ENCODE measurements around the gene TUNAR. TPM values are rescaled to one million over a fixed set of nuclear protein-coding genes. Genes with fewer than 3 reads are reported as not detected.

The TUNAR gene
- total RNA-seq, 2 experiments from 2014 or later, result not detected

DNA sequence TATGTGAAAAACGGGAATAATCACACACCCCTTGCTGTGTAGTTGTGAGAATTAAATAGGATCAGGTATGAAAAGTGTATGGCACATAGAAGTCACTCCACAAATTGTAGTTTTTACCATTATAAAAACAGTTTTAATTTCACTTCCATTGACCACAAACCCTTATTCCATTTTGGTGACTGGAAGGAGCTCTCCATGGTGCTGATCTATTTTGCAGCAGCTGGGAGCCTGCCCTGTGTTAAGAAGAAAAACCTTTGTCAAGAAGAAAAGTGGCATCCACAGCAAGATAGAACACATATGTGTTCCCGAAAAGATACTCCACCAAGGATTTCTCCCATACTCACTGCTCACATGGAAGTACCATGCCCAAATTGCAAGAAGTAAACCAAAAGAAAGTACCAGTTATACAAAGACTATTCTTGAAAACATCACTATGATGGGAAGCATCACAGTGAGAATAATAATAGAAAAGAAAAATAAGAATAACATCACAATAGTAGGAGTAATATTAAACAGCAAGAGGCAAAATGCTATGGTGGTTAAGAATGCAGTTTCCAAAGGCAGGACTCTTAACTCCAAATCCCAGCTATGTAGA lies 58.7 kb downstream of the TUNAR start:
- ATAC-seq (no peak), DNase-seq (peak; percentile 33)
- no peaks in the 10 kb centered on the region for H3K4me1 Mint-ChIP-seq (ENCODE audit: low read depth)
- H3K27ac Mint-ChIP-seq, result no peak overlapping the region
- CTCF ChIA-PET, result no interaction called here
- POLR2A ChIA-PET, result no interaction called here
- peaks cover 3% of the 10 kb centered on the region for H3K9me3 Mint-ChIP-seq (ENCODE audit: insufficient read depth)
- no peak overlapping the region for H3K4me3 Mint-ChIP-seq
- H3K27me3 Mint-ChIP-seq (ENCODE audit: low read depth), result no peaks in the 10 kb centered on the region
- no peaks in the 10 kb centered on the region for H3K36me3 Mint-ChIP-seq (ENCODE audit: low read depth)

DNA sequence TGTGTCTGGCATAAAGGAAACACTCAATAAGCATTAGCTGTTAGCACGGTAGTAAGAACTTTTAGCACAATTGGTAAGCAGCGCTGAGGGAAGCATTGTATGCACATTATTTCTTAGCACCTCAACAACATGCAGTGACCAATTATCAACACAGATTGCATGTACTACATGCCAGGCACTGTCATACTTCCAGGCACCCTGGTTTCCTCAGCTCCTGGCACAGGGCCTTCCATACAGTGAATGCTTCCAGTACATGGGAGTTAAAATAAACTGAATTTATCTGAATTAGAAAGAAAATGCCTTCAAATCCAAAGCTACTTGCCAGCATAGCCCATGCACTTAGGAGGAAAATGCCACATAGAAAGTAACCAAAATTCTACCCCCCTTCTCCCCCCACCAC lies 59.4 kb downstream of the TUNAR start:
- CTCF ChIA-PET, result no interaction called here
- H3K9me3 Mint-ChIP-seq (ENCODE audit: insufficient read depth), result peaks cover 3% of the 10 kb centered on the region
- no peak overlapping the region for H3K27ac Mint-ChIP-seq
- DNase-seq (no peak), ATAC-seq (no peak)
- H3K4me3 Mint-ChIP-seq, result no peak overlapping the region
- no peaks in the 10 kb centered on the region for H3K27me3 Mint-ChIP-seq (ENCODE audit: low read depth)
- no peaks in the 10 kb centered on the region for H3K4me1 Mint-ChIP-seq (ENCODE audit: low read depth)
- POLR2A ChIA-PET, result no interaction called here
- H3K36me3 Mint-ChIP-seq (ENCODE audit: low read depth), result no peaks in the 10 kb centered on the region

DNA sequence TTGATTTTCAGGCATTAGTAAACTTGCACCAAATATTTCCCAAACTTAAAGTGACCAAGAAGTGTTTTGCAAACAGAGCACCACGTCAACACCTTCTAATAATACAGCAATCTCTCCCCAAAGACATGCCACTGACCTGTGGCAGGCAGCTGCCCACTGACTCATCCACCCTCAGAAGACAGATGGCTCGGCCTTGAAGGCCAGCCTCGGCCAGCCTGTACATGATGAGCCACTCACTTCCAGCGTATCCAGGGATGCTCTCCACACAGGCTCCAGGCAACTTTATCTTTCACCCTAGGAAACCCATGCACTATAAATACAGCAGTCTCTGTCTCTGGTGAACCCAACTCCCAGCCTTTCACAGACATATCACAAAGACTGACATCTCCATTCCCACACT lies 62.7 kb downstream of the TUNAR start:
- DNase-seq, result no peak
- no peak for ATAC-seq
- Mint-ChIP-seq H3K27ac (no peak overlapping the region), H3K9me3 (ENCODE audit: insufficient read depth) (peaks cover 16% of the 10 kb centered on the region), H3K36me3 (ENCODE audit: low read depth) (no peaks in the 10 kb centered on the region), H3K4me3 (no peak overlapping the region), H3K4me1 (ENCODE audit: low read depth) (no peaks in the 10 kb centered on the region), H3K27me3 (ENCODE audit: low read depth) (no peaks in the 10 kb centered on the region)
- CTCF ChIA-PET, result no interaction called here
- POLR2A ChIA-PET, result no interaction called here

GRCh38 chr14:95941897-95942296 lies 65.3 kb downstream of the TUNAR start:
- peaks cover under 1% of the 10 kb centered on the region for H3K27me3 Mint-ChIP-seq (ENCODE audit: low read depth)
- CTCF ChIA-PET, result no interaction called here
- DNase-seq (no peak), ATAC-seq (no peak)
- no peaks in the 10 kb centered on the region for H3K36me3 Mint-ChIP-seq (ENCODE audit: low read depth)
- no peaks in the 10 kb centered on the region for H3K4me1 Mint-ChIP-seq (ENCODE audit: low read depth)
- H3K9me3 Mint-ChIP-seq (ENCODE audit: insufficient read depth), result peaks cover 16% of the 10 kb centered on the region
- POLR2A ChIA-PET, result no interaction called here
- H3K4me3 Mint-ChIP-seq, result no peak overlapping the region
- no peak overlapping the region for H3K27ac Mint-ChIP-seq

DNA sequence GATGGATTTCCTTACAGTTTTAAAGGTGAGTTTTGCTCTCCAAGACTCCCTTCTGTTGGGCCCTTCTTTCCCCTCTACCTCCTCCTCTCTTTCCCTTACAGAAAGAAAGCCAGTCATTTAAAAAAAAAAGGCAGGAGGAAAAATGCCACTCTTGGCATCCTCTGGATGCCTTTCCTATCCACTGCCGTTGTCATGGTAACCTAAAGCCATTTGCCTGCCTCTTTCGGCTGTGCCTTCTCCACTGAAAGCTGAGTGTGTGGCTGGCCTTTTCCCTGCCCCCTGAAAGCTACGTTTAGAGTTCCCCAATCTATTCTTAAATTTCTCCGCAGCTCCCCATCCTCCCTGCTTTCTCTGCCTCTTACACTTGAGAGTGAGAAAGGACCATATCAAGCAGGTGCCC lies 67.1 kb downstream of the TUNAR start:
- ChIA-PET CTCF (no interaction called here), POLR2A (no interaction called here)
- H3K4me1 Mint-ChIP-seq (ENCODE audit: low read depth), result no peaks in the 10 kb centered on the region

GRCh38 chr14:95944462-95944861 lies 67.8 kb downstream of the TUNAR start:
- H3K36me3 Mint-ChIP-seq (ENCODE audit: low read depth), result no peaks in the 10 kb centered on the region
- peaks cover 13% of the 10 kb centered on the region for H3K9me3 Mint-ChIP-seq (ENCODE audit: insufficient read depth)
- no peak for DNase-seq
- POLR2A ChIA-PET, result no interaction called here
- CTCF ChIA-PET, result no interaction called here
- no peak overlapping the region for H3K27ac Mint-ChIP-seq
- no peaks in the 10 kb centered on the region for H3K4me1 Mint-ChIP-seq (ENCODE audit: low read depth)
- ATAC-seq, result no peak
- H3K4me3 Mint-ChIP-seq, result no peak overlapping the region
- peaks cover 10% of the 10 kb centered on the region for H3K27me3 Mint-ChIP-seq (ENCODE audit: low read depth)

More for the DNA sequence above, 67.1 kb downstream of the TUNAR start:
- no peaks in the 10 kb centered on the region for H3K36me3 Mint-ChIP-seq (ENCODE audit: low read depth)
- DNase-seq (no peak), ATAC-seq (no peak)
- H3K27me3 Mint-ChIP-seq (ENCODE audit: low read depth), result peaks cover 7% of the 10 kb centered on the region
- H3K9me3 Mint-ChIP-seq (ENCODE audit: insufficient read depth), result peaks cover 13% of the 10 kb centered on the region
- no peak overlapping the region for H3K27ac Mint-ChIP-seq
- H3K4me3 Mint-ChIP-seq, result no peak overlapping the region

DNA sequence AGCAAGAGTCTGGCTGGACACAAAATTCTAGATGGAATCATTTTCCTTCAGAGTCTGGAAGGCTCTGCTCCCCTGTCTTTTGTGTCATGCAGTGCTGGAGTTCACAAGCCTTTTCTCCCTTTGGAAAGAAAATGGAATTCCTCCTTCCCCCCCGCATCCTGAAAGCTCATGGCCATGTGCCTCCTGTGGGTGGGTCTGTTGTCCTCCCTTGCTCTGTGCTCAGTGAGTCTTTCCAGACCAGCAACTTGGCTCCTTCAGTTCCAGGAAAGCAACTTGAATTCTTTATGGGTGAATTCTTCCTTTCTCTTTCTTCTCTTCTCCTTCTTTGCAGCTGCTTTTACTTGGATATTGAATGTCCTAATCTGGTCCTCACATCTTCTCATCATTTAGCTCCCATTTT lies 70.2 kb downstream of the TUNAR start:
- Mint-ChIP-seq H3K27me3 (ENCODE audit: low read depth) (peaks cover 12% of the 10 kb centered on the region), H3K27ac (no peak overlapping the region), H3K36me3 (ENCODE audit: low read depth) (no peaks in the 10 kb centered on the region), H3K4me3 (no peak overlapping the region), H3K9me3 (ENCODE audit: insufficient read depth) (peaks cover 13% of the 10 kb centered on the region), H3K4me1 (ENCODE audit: low read depth) (no peaks in the 10 kb centered on the region)
- CTCF ChIA-PET, result interaction anchor here (0.7 kb wide), 1 partner anchor 520 kb away, joined by 3 read pairs; no protein-coding TSS in a partner anchor
- DNase-seq (no peak), ATAC-seq (no peak)
- POLR2A ChIA-PET, result no interaction called here

DNA sequence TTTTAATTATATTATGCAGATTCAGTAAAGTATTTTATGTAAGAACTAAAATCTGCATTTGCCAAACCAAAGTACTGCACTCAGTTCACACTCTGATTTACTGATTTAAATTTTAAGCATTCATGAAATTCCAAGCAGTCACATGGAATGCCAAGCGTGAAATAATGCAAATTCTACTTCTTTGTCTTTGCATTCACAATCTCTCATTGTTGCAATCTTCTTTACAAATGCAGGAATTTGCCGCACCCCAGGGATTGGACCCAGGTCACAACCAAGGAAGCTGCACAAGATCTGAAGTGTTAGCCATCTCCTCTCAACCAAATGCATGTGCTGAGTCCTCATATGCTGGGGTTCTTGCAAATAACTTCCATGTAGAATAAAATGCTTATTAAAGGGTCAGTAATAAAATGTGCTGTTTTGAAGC lies 71.9 kb downstream of the TUNAR start:
- CTCF ChIA-PET, result no interaction called here
- no peaks in the 10 kb centered on the region for H3K36me3 Mint-ChIP-seq (ENCODE audit: low read depth)
- no peak overlapping the region for H3K27ac Mint-ChIP-seq
- no peak for ATAC-seq
- no peaks in the 10 kb centered on the region for H3K4me1 Mint-ChIP-seq (ENCODE audit: low read depth)
- no peak overlapping the region for H3K4me3 Mint-ChIP-seq
- no peaks in the 10 kb centered on the region for H3K9me3 Mint-ChIP-seq (ENCODE audit: insufficient read depth)
- POLR2A ChIA-PET, result no interaction called here
- DNase-seq, result no peak
- peaks cover 12% of the 10 kb centered on the region for H3K27me3 Mint-ChIP-seq (ENCODE audit: low read depth)

GRCh38 chr14:95951359-95951758 lies 74.7 kb downstream of the TUNAR start:
- Mint-ChIP-seq H3K4me3 (no peak overlapping the region), H3K4me1 (ENCODE audit: low read depth) (no peaks in the 10 kb centered on the region), H3K27ac (no peak overlapping the region), H3K36me3 (ENCODE audit: low read depth) (no peaks in the 10 kb centered on the region), H3K27me3 (ENCODE audit: low read depth) (peaks cover 12% of the 10 kb centered on the region), H3K9me3 (ENCODE audit: insufficient read depth) (no peaks in the 10 kb centered on the region)
- CTCF ChIA-PET, result no interaction called here
- DNase-seq (no peak), ATAC-seq (no peak)
- POLR2A ChIA-PET, result no interaction called here

DNA sequence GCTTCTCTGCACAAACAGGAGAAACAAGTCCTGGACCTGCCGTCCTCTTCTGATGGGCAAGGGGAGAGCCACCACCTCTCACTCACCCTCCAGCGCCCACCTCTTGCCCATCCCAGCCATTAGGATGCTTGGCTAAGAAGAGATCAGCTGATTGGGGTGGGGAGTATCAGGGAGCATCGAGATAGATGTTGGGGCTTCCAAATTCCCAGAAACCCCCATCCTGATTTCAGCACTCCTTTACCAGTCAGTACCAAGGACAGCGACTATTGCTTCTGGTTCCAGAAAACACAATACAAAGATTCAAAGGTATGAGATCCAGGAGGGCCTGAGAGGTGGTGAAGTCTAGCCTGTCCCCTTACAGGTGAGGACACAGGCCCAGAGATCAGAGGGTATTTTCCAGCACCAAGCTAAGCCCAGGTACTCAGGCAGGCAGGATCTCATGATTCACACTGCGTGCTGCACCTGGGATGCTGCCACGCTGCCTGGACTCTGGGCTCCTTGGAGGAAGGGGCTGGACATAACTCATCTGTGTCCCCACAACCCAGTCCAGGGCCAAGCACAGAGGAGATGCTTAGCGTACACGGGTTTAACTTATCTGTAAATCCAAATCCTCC lies 76.6 kb downstream of the TUNAR start:
- Mint-ChIP-seq H3K36me3 (ENCODE audit: low read depth) (no peaks in the 10 kb centered on the region), H3K27ac (no peak overlapping the region), H3K9me3 (ENCODE audit: insufficient read depth) (no peaks in the 10 kb centered on the region), H3K4me1 (ENCODE audit: low read depth) (no peaks in the 10 kb centered on the region), H3K4me3 (no peak overlapping the region), H3K27me3 (ENCODE audit: low read depth) (peaks cover 6% of the 10 kb centered on the region)
- DNase-seq (no peak), ATAC-seq (no peak)
- CTCF ChIA-PET, result no interaction called here
- POLR2A ChIA-PET, result no interaction called here

DNA sequence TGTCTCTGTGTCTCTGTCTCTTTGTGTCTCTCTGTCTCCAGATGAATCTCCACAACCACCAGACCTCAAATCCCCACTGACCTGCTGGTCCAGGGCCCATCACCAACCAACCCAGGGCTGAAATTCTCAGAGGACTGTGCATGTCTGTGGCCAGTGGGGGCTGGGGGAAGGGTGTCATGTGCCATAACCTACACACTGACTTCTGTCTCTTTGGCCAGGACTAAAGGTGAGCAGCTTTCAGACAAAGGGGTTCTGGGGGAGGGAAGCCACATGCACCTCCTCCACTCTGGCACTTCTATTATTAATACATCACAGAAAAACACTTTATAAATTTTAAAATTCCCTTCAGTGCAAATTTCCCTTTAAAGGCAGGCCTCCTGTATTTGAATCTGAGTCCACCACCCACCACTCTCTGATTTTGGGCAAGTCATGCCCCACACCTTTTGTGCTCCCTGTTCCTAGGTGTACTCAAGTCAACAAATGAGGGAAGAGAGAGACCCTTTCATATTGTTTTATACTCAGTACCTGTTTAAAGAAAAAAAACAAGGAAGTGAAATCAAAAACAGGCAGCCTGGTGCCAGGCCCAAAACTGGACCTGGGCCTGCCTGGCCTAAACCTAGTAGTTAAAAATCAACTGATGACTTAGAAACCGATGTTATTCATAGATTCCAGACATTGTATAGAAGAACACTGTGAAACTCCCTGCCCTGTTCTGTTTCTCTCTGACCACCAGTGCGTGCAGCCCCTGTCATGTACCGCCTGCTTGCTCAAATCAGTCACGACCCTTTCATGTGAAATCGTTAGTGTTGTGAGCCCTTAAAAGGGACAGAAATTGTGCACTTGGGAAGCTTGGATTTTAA lies 80.2 kb downstream of the TUNAR start:
- Mint-ChIP-seq H3K4me3 (no peak overlapping the region), H3K36me3 (ENCODE audit: low read depth) (no peaks in the 10 kb centered on the region)

GRCh38 chr14:95958105-95958504 lies 81.5 kb downstream of the TUNAR start:
- Mint-ChIP-seq H3K27ac (no peak overlapping the region), H3K4me1 (ENCODE audit: low read depth) (no peaks in the 10 kb centered on the region), H3K27me3 (ENCODE audit: low read depth) (no peaks in the 10 kb centered on the region), H3K36me3 (ENCODE audit: low read depth) (no peaks in the 10 kb centered on the region), H3K4me3 (no peak overlapping the region), H3K9me3 (ENCODE audit: insufficient read depth) (no peaks in the 10 kb centered on the region)
- DNase-seq (no peak), ATAC-seq (no peak)
- POLR2A ChIA-PET, result no interaction called here
- CTCF ChIA-PET, result no interaction called here

More for the DNA sequence above, 80.2 kb downstream of the TUNAR start:
- Mint-ChIP-seq H3K27me3 (ENCODE audit: low read depth) (no peaks in the 10 kb centered on the region), H3K9me3 (ENCODE audit: insufficient read depth) (no peaks in the 10 kb centered on the region), H3K4me1 (ENCODE audit: low read depth) (no peaks in the 10 kb centered on the region), H3K27ac (no peak overlapping the region)
- POLR2A ChIA-PET, result no interaction called here
- ATAC-seq, result no peak
- DNase-seq, result no peak
- CTCF ChIA-PET, result no interaction called here
